Germinal center (tissue), 1 donor: ENCODE measurements around the gene CSMD2.

Experiments used
- DNase-seq: peaks from one replicate; pipeline ENCODE4 v3.0.0; 2012; ENCODE audit warnings: mixed read lengths, low spot score

Gene CSMD2

GRCh38 chr1:33960188-33960895 is 204.7 kb downstream of the CSMD2 start:
- no peak for DNase-seq

GRCh38 chr1:33957854-33958253 is 207.2 kb downstream of the CSMD2 start:
- DNase-seq: no peak

- DNase-seq: no peak
Measured at GRCh38 chr1:33955096-33955495, 209.9 kb downstream of the CSMD2 start.

GRCh38 chr1:33949570-33949969 is 215.5 kb downstream of the CSMD2 start:
- no peak for DNase-seq

GRCh38 chr1:33948291-33948690 is 216.7 kb downstream of the CSMD2 start:
- DNase-seq: no peak

- DNase-seq: no peak
Measured at GRCh38 chr1:33946836-33947235, 218.2 kb downstream of the CSMD2 start.

- DNase-seq: no peak
Measured at GRCh38 chr1:33944846-33945245, 220.2 kb downstream of the CSMD2 start.

- no peak for DNase-seq
Measured at GRCh38 chr1:33943978-33944377, 221.1 kb downstream of the CSMD2 start.

GRCh38 chr1:33932871-33933270 is 232.2 kb downstream of the CSMD2 start:
- DNase-seq: no peak

- no peak for DNase-seq
Measured at GRCh38 chr1:33931111-33931475, 233.9 kb downstream of the CSMD2 start.

- DNase-seq: no peak
Measured at GRCh38 chr1:33930346-33931110, 234.5 kb downstream of the CSMD2 start.

GRCh38 chr1:33928251-33928650 is 236.8 kb downstream of the CSMD2 start:
- DNase-seq: no peak

GRCh38 chr1:33927721-33928120 is 237.3 kb downstream of the CSMD2 start:
- no peak for DNase-seq

- DNase-seq: no peak
Measured at GRCh38 chr1:33925586-33925985, 239.4 kb downstream of the CSMD2 start.

GRCh38 chr1:33921281-33921680 is 243.7 kb downstream of the CSMD2 start:
- DNase-seq: no peak

GRCh38 chr1:33918368-33918767 is 246.7 kb downstream of the CSMD2 start:
- DNase-seq: no peak

GRCh38 chr1:33916786-33917185 is 248.2 kb downstream of the CSMD2 start:
- DNase-seq: no peak

GRCh38 chr1:33914531-33914930 is 250.5 kb downstream of the CSMD2 start:
- DNase-seq: no peak

- DNase-seq: no peak
Measured at GRCh38 chr1:33908324-33908956, 256.6 kb downstream of the CSMD2 start.

GRCh38 chr1:33906156-33906555 is 258.9 kb downstream of the CSMD2 start:
- DNase-seq: no peak

GRCh38 chr1:33905241-33905640 is 259.8 kb downstream of the CSMD2 start:
- DNase-seq: no peak

- DNase-seq: peak; percentile 17
Measured at GRCh38 chr1:33903210-33903589, 261.8 kb downstream of the CSMD2 start.

- DNase-seq: peak; percentile 71
Measured at GRCh38 chr1:33902486-33903209, 262.4 kb downstream of the CSMD2 start.
